RWPE2 (cell line): ENCODE results near the gene SYNE3.

Experiments used
- ATAC-seq: fragments of 200-7000 bp; cut with Tn5 transposase; 3 replicates; pipeline ENCODE4 v1.9.1; 2021; ENCODE audit warnings: low read depth
- DNase-seq: peaks from one replicate; pipeline ENCODE4 v3.0.0-alpha.2; 2020; ENCODE audit warnings: low spot score
- H3K27ac ChIP-seq: fragments of 450-650 bp; 2 replicates; pipeline ENCODE4 v1.5.1; 2017; ENCODE audit warnings: mild to moderate bottlenecking; ENCODE audit not compliant: poor library complexity, severe bottlenecking
- H3K27me3 ChIP-seq: fragments of 250-450 bp; sonication (Bioruptor Pico); 2 replicates; pipeline ENCODE4 v1.5.1; 2021; ENCODE audit warnings: mild to moderate bottlenecking, moderate library complexity; ENCODE audit not compliant: insufficient read depth, poor library complexity, severe bottlenecking
- H3K36me3 ChIP-seq: fragments of 250-450 bp; sonication (Bioruptor Pico); 2 replicates; pipeline ENCODE4 v1.5.1; 2020; ENCODE audit warnings: low read depth, mild to moderate bottlenecking, moderate library complexity
- H3K4me1 ChIP-seq: fragments of 250-450 bp; sonication (Bioruptor Pico); 2 replicates; pipeline ENCODE4 v1.5.1; 2021; ENCODE audit warnings: mild to moderate bottlenecking, moderate library complexity; ENCODE audit not compliant: insufficient read depth, poor library complexity, severe bottlenecking
- H3K4me3 ChIP-seq: fragments of 250-450 bp; sonication (Bioruptor Pico); 2 replicates; pipeline ENCODE4 v1.5.1; 2021; ENCODE audit warnings: mild to moderate bottlenecking, moderate library complexity; ENCODE audit not compliant: severe bottlenecking
- H3K9me3 ChIP-seq: fragments of 250-450 bp; sonication (Bioruptor Pico); 2 replicates; pipeline ENCODE4 v1.5.1; 2021; ENCODE audit warnings: mild to moderate bottlenecking, moderate library complexity; ENCODE audit not compliant: severe bottlenecking
- TF ChIP-seq, protein P1 (sequence below): fragments of 450-650 bp; IDR thresholded peaks from one replicate; pipeline ENCODE4 v1.5.1; 2017; ENCODE audit warnings: mild to moderate bottlenecking, moderate library complexity; ENCODE audit not compliant: poor library complexity, severe bottlenecking

Gene SYNE3

DNA sequence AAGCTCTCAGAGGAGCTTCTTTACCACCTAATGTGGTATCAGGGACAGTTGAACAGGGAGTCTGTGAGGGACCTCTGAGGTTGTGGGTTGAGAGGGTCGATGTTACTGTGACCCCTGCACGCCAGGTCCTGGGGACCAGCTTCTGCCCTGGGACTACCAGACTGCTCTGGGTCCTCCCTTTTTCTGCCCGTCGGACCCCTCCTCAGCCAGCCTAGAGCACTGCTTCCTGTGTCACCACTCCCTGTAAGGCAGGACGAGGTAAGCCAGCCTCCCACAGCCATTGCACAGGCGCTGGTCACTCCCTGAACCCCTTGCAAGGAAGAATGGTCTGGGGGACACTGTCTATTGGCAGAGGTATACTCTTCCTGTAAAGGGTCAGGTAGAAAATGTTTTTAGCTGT is 38.1 kb downstream of the SYNE3 start:
- Histone ChIP-seq H3K4me1 (peaks cover 16% of the 10 kb centered on the region), H3K27me3 (no peaks in the 10 kb centered on the region), H3K27ac (no peak overlapping the region), H3K36me3 (peaks cover 3% of the 10 kb centered on the region; the same call in 1 of the 2 replicates), H3K4me3 (no peak overlapping the region), H3K9me3 (no peaks in the 10 kb centered on the region)
- ATAC-seq (no peak), DNase-seq (no peak)
- TF ChIP-seq, protein P1, sequence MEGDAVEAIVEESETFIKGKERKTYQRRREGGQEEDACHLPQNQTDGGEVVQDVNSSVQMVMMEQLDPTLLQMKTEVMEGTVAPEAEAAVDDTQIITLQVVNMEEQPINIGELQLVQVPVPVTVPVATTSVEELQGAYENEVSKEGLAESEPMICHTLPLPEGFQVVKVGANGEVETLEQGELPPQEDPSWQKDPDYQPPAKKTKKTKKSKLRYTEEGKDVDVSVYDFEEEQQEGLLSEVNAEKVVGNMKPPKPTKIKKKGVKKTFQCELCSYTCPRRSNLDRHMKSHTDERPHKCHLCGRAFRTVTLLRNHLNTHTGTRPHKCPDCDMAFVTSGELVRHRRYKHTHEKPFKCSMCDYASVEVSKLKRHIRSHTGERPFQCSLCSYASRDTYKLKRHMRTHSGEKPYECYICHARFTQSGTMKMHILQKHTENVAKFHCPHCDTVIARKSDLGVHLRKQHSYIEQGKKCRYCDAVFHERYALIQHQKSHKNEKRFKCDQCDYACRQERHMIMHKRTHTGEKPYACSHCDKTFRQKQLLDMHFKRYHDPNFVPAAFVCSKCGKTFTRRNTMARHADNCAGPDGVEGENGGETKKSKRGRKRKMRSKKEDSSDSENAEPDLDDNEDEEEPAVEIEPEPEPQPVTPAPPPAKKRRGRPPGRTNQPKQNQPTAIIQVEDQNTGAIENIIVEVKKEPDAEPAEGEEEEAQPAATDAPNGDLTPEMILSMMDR = no peak

DNA sequence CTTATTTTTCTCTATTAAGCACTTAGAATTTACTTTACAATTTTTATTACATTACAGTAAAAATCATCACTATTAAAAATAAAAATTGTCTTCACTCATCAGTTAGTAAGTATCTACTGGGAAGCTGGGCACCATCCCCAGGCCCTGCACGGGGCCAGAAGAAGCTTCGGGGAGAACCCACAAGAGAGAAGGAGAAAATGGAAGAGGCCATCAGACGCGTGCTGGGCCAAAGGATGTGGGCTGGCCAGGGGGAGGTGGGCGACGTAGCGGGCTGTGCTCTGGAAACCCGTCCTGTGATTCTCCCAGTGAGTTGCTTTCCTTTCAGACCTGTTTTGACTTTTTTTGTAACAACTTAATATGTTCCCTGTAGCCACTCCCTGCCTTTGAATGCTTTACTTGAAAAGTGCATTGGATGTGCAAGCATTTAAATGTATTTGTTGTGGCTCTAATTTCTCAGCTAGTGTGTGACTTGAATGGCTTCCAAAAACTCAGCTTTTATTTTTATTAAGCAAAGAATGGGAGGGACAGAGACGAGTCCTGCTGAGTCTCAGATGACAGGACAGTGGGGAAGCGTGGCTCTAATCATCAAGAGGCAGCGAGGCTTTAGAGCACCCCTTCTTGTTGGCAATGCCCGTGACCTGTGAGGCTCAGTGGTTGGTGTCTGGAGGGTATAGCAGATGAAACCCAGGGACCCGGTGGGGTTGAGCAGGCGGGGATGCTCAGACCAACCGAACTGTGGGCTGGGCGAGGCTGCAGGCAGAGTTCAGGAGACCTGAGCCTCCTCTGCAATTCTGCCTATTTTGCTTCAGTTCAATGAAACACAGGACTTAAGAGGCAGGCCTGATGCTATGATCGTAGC is 38.8 kb downstream of the SYNE3 start:
- ATAC-seq (no peak), DNase-seq (no peak)
- Histone ChIP-seq H3K27me3 (no peaks in the 10 kb centered on the region), H3K27ac (no peak overlapping the region), H3K9me3 (no peaks in the 10 kb centered on the region), H3K4me1 (peaks cover 9% of the 10 kb centered on the region), H3K36me3 (peaks cover 3% of the 10 kb centered on the region; the same call in 1 of the 2 replicates), H3K4me3 (no peak overlapping the region)
- TF ChIP-seq, protein P1 = no peak

- no peak for DNase-seq
- H3K27ac ChIP-seq = no peak overlapping the region
- peaks cover 4% of the 10 kb centered on the region for H3K4me1 ChIP-seq
Observed at GRCh38 chr14:95476747-95477146, 39.7 kb downstream of the SYNE3 start.

DNA sequence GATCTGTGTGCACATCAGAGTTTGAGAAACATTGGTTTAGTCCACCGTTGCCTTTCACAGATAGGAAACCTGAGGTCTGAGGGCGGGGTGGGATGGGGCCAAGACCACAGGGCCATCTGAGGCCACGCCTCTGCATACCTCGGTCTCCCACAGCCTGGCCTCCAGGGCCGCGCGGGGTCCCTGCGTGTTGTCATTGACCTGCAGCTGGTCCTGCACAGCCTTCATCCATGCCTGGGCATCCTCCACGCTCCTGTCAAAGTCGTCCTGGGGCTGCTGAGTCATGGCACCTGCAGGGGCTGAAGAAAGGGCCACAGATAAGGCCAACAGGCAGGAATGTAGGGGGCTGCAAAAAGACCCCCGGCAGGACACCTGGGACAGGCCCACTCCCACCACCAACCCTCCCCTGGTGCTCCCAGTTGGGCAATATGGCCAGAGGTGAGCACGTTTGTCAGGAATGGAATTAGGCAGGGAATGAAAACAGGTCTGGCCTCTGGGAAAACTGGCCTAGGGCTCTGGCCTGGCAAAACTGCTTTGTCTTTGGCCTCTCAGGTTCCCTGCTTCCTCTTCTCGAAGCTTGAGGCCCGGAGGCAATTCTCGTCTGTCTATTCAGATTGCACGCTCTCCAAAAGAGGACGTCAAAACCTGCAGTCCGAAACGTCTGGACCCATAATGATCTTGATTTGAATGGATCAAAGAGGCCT is 40.8 kb downstream of the SYNE3 start:
- Histone ChIP-seq H3K9me3 (no peaks in the 10 kb centered on the region), H3K27ac (no peak overlapping the region)

More at GRCh38 chr14:95476747-95477146, 39.7 kb downstream of the SYNE3 start:
- H3K36me3 ChIP-seq = peaks cover 3% of the 10 kb centered on the region; the same call in 1 of the 2 replicates
- no peak overlapping the region for H3K4me3 ChIP-seq
- no peaks in the 10 kb centered on the region for H3K9me3 ChIP-seq
- H3K27me3 ChIP-seq = no peaks in the 10 kb centered on the region
- ATAC-seq = no peak
- TF ChIP-seq, protein P1 = no peak

More for the DNA sequence above, 40.8 kb downstream of the SYNE3 start:
- Histone ChIP-seq H3K27me3 (no peaks in the 10 kb centered on the region), H3K4me3 (no peak overlapping the region), H3K36me3 (peaks cover 3% of the 10 kb centered on the region; the same call in 1 of the 2 replicates), H3K4me1 (peaks cover 4% of the 10 kb centered on the region)
- DNase-seq (no peak), ATAC-seq (no peak)
- TF ChIP-seq, protein P1 = no peak
